ENCODE data around the gene CAMK2D. TPM values are rescaled to one million over a fixed set of nuclear protein-coding genes. Genes with fewer than 3 reads are reported as not detected.

Gene CAMK2D
- total and polyA plus RNA-seq, 2 experiments from 2014 or later, result 36.8 to 99.1 TPM

- H3K4me2 ChIP-seq, result peak overlapping the region; percentile 5
- TF ChIP-seq CTCF (IDR thresholded peaks at IDR 0.05; ENCODE audit: poor library complexity) (peak; percentile 91), EZH2 (IDR thresholded peaks at IDR 0.05; ENCODE audit: borderline replicate concordance) (no peak)
- 14% methylated on average over 5 of the region's 5 CpGs for WGBS (ENCODE audit: low lambda C conversion rate, missing lambda C conversion rate)
These were observed 214.0 kb downstream of the CAMK2D start for GRCh38 chr4:113547487-113548042.

GRCh38 chr4:113541933-113542332 is 219.6 kb downstream of the CAMK2D start:
- no peaks in the 10 kb centered on the region for H4K20me1 ChIP-seq (ENCODE audit: insufficient read depth, poor library complexity, severe bottlenecking)
- DNase-seq (ENCODE audit: low spot score), result no peak
- no peaks in the 10 kb centered on the region for H3K36me3 ChIP-seq (replicated peaks; ENCODE audit: insufficient read depth, low read depth)
- no peaks in the 10 kb centered on the region for H3K9me3 ChIP-seq (ENCODE audit: low read depth)
- H3K4me2 ChIP-seq, result no peak overlapping the region
- no peak overlapping the region for H3K4me3 ChIP-seq
- H3K27me3 ChIP-seq, result no peaks in the 10 kb centered on the region
- H2AFZ ChIP-seq, result no peak overlapping the region
- no peaks in the 10 kb centered on the region for H3K4me1 ChIP-seq (ENCODE audit: insufficient read depth)
- no peaks in the 10 kb centered on the region for H3K79me2 ChIP-seq
- no peaks in the 10 kb centered on the region for H3K9me2 ChIP-seq (replicated peaks; ENCODE audit: insufficient read depth)
- TF ChIP-seq CTCF (IDR thresholded peaks at IDR 0.05; ENCODE audit: poor library complexity) (no peak), EZH2phosphoT487 (IDR thresholded peaks at IDR 0.05; ENCODE audit: low read depth, severe bottlenecking, unreplicated experiment) (no peak), EZH2 (IDR thresholded peaks at IDR 0.05; ENCODE audit: borderline replicate concordance) (no peak)
- H3K27ac ChIP-seq, result no peak overlapping the region

More at GRCh38 chr4:113547487-113548042, 214.0 kb downstream of the CAMK2D start:
- Histone ChIP-seq H4K20me1 (ENCODE audit: insufficient read depth, poor library complexity, severe bottlenecking) (no peaks in the 10 kb centered on the region), H2AFZ (no peak overlapping the region), H3K79me2 (peaks cover under 1% of the 10 kb centered on the region), H3K27ac (peak overlapping the region; percentile 68), H3K36me3 (replicated peaks; ENCODE audit: insufficient read depth, low read depth) (no peaks in the 10 kb centered on the region), H3K9me2 (replicated peaks; ENCODE audit: insufficient read depth) (no peaks in the 10 kb centered on the region), H3K9me3 (ENCODE audit: low read depth) (no peaks in the 10 kb centered on the region), H3K27me3 (no peaks in the 10 kb centered on the region), H3K4me3 (no peak overlapping the region), H3K4me1 (ENCODE audit: insufficient read depth) (no peaks in the 10 kb centered on the region)
- DNase-seq (ENCODE audit: low spot score), result peak; percentile 95

- Histone ChIP-seq H3K9me3 (ENCODE audit: low read depth) (no peaks in the 10 kb centered on the region), H4K20me1 (ENCODE audit: insufficient read depth, poor library complexity, severe bottlenecking) (no peaks in the 10 kb centered on the region), H3K79me2 (no peaks in the 10 kb centered on the region), H3K9me2 (replicated peaks; ENCODE audit: insufficient read depth) (no peaks in the 10 kb centered on the region), H3K27me3 (no peaks in the 10 kb centered on the region), H3K36me3 (replicated peaks; ENCODE audit: insufficient read depth, low read depth) (no peaks in the 10 kb centered on the region), H3K4me3 (no peak overlapping the region), H3K4me2 (no peak overlapping the region), H3K4me1 (ENCODE audit: insufficient read depth) (no peaks in the 10 kb centered on the region), H2AFZ (no peak overlapping the region), H3K27ac (no peak overlapping the region)
- peak; percentile 30 for DNase-seq (ENCODE audit: low spot score)
- TF ChIP-seq CTCF (IDR thresholded peaks at IDR 0.05; ENCODE audit: poor library complexity) (no peak), EZH2 (IDR thresholded peaks at IDR 0.05; ENCODE audit: borderline replicate concordance) (no peak), EZH2phosphoT487 (IDR thresholded peaks at IDR 0.05; ENCODE audit: low read depth, severe bottlenecking, unreplicated experiment) (no peak)
- 88% methylated on average over 1 of the region's 1 CpG for WGBS (ENCODE audit: low lambda C conversion rate, missing lambda C conversion rate)
These were observed 220.7 kb downstream of the CAMK2D start for GRCh38 chr4:113540859-113541258.

GRCh38 chr4:113539408-113539807 is 222.1 kb downstream of the CAMK2D start:
- no peaks in the 10 kb centered on the region for H3K4me1 ChIP-seq (ENCODE audit: insufficient read depth)
- no peak for DNase-seq (ENCODE audit: low spot score)
- H3K27ac ChIP-seq, result no peak overlapping the region
- H2AFZ ChIP-seq, result no peak overlapping the region
- H3K9me3 ChIP-seq (ENCODE audit: low read depth), result no peaks in the 10 kb centered on the region
- 79% methylated on average over 3 of the region's 3 CpGs for WGBS (ENCODE audit: low lambda C conversion rate, missing lambda C conversion rate)
- H3K4me3 ChIP-seq, result no peak overlapping the region
- no peaks in the 10 kb centered on the region for H3K9me2 ChIP-seq (replicated peaks; ENCODE audit: insufficient read depth)
- no peaks in the 10 kb centered on the region for H3K79me2 ChIP-seq
- no peaks in the 10 kb centered on the region for H3K36me3 ChIP-seq (replicated peaks; ENCODE audit: insufficient read depth, low read depth)
- no peaks in the 10 kb centered on the region for H4K20me1 ChIP-seq (ENCODE audit: insufficient read depth, poor library complexity, severe bottlenecking)
- TF ChIP-seq EZH2phosphoT487 (IDR thresholded peaks at IDR 0.05; ENCODE audit: low read depth, severe bottlenecking, unreplicated experiment), result no peak
- TF ChIP-seq CTCF (IDR thresholded peaks at IDR 0.05; ENCODE audit: poor library complexity), result no peak
- TF ChIP-seq EZH2 (IDR thresholded peaks at IDR 0.05; ENCODE audit: borderline replicate concordance), result no peak
- no peaks in the 10 kb centered on the region for H3K27me3 ChIP-seq
- no peak overlapping the region for H3K4me2 ChIP-seq

All from hepatocyte (in vitro differentiated cells).